ENCODE data around the gene PPP1R14B. TPM values are rescaled to one million over a fixed set of nuclear protein-coding genes. Genes with fewer than 3 reads are reported as not detected.

PPP1R14B gene
- total RNA-seq, 2 experiments from 2014 or later = 285 to 287 TPM

GRCh38 chr11:64289002-64289564 lies 42.3 kb upstream of the PPP1R14B start:
- Mint-ChIP-seq H3K9me3 (no peaks in the 10 kb centered on the region), H3K36me3 (ENCODE audit: low read depth) (no peaks in the 10 kb centered on the region), H3K27ac (no peak overlapping the region), H3K4me1 (ENCODE audit: low read depth) (peaks cover 14% of the 10 kb centered on the region), H3K4me3 (no peak overlapping the region), H3K27me3 (peaks cover 23% of the 10 kb centered on the region)
- ChIA-PET POLR2A (interaction anchor here (1.2 to 1.7 kb wide), 5 partner anchors 12 to 82 kb away, joined by 3 to 4 read pairs (median 4); partner anchors contain the start of gene FERMT3), CTCF (interaction anchor here (1.0 to 2.6 kb wide), 3 partner anchors 12 to 82 kb away, joined by 3 to 19 read pairs (median 4); partner anchors contain the start of genes CATSPERZ and FERMT3)
- TF ChIP-seq CTCF (IDR thresholded peaks at IDR 0.05) = no peak
- DNase-seq (no peak), ATAC-seq (no peak)
- intact Hi-C loops (cut with micrococcal nuclease) = no loop called here

GRCh38 chr11:64288353-64288750 lies 41.6 kb upstream of the PPP1R14B start:
- ATAC-seq (no peak), DNase-seq (no peak)
- CTCF ChIA-PET = interaction anchor here (1.0 to 1.1 kb wide), 2 partner anchors 16 to 82 kb away, joined by 3 to 4 read pairs; partner anchors contain the start of gene FERMT3
- no peaks in the 10 kb centered on the region for H3K36me3 Mint-ChIP-seq (ENCODE audit: low read depth)
- peaks cover 14% of the 10 kb centered on the region for H3K4me1 Mint-ChIP-seq (ENCODE audit: low read depth)
- POLR2A ChIA-PET = interaction anchor here (1.4 kb wide), 1 partner anchor 18 kb away, joined by 6 read pairs; no protein-coding TSS in a partner anchor
- peaks cover 18% of the 10 kb centered on the region for H3K27me3 Mint-ChIP-seq
- H3K27ac Mint-ChIP-seq = no peak overlapping the region
- no peaks in the 10 kb centered on the region for H3K9me3 Mint-ChIP-seq
- TF ChIP-seq CTCF (IDR thresholded peaks at IDR 0.05) = no peak
- intact Hi-C loops (cut with micrococcal nuclease) = no loop called here
- no peak overlapping the region for H3K4me3 Mint-ChIP-seq

- CTCF ChIA-PET = interaction anchor here (1.0 to 8.1 kb wide), 2 partner anchors 15 to 81 kb away, joined by 3 to 77 read pairs; partner anchors contain the start of genes CATSPERZ, ESRRA and FERMT3
Observed at GRCh38 chr11:64287676-64288352, 41.1 kb upstream of the PPP1R14B start.

GRCh38 chr11:64286801-64287159 lies 40.0 kb upstream of the PPP1R14B start:
- DNase-seq (no peak), ATAC-seq (no peak)
- peak overlapping the region; percentile 80 for H3K4me3 Mint-ChIP-seq
- H3K36me3 Mint-ChIP-seq (ENCODE audit: low read depth) = peaks cover 4% of the 10 kb centered on the region
- CTCF ChIA-PET = interaction anchor here (8.1 kb wide), 1 partner anchor 16 kb away, joined by 77 read pairs; the partner anchor contains the start of genes CATSPERZ and ESRRA
- H3K27me3 Mint-ChIP-seq = peaks cover 9% of the 10 kb centered on the region
- H3K27ac Mint-ChIP-seq = peak overlapping the region; percentile 55
- TF ChIP-seq CTCF (IDR thresholded peaks at IDR 0.05) = no peak
- POLR2A ChIA-PET = interaction anchor here (1.4 to 1.7 kb wide), 2 partner anchors 16 to 18 kb away, joined by 6 read pairs; partner anchors contain the start of gene ESRRA
- H3K9me3 Mint-ChIP-seq = no peaks in the 10 kb centered on the region
- peaks cover 18% of the 10 kb centered on the region for H3K4me1 Mint-ChIP-seq (ENCODE audit: low read depth)
- intact Hi-C loops (cut with micrococcal nuclease) = no loop called here

More at GRCh38 chr11:64287676-64288352, 41.1 kb upstream of the PPP1R14B start:
- DNase-seq = no peak
- peaks cover 13% of the 10 kb centered on the region for H3K27me3 Mint-ChIP-seq
- no peaks in the 10 kb centered on the region for H3K9me3 Mint-ChIP-seq
- no peak for ATAC-seq
- TF ChIP-seq CTCF (IDR thresholded peaks at IDR 0.05) = no peak
- POLR2A ChIA-PET = interaction anchor here (1.4 to 1.7 kb wide), 2 partner anchors 17 kb away, joined by 6 read pairs; partner anchors contain the start of gene ESRRA
- H3K36me3 Mint-ChIP-seq (ENCODE audit: low read depth) = peaks cover 2% of the 10 kb centered on the region
- intact Hi-C loops (cut with micrococcal nuclease) = no loop called here
- H3K4me3 Mint-ChIP-seq = no peak overlapping the region
- H3K27ac Mint-ChIP-seq = no peak overlapping the region
- peaks cover 17% of the 10 kb centered on the region for H3K4me1 Mint-ChIP-seq (ENCODE audit: low read depth)

Measured in activated CD8-positive, alpha-beta T cell treated with anti-CD3 and anti-CD28 coated beads for 36 hours (primary cell).